Glutamatergic neuron (in vitro differentiated cells): ENCODE data around the gene ARHGAP10. TPM values are rescaled to one million over a fixed set of nuclear protein-coding genes. Genes with fewer than 3 reads are reported as not detected.

Experiments
- DNase-seq: peaks from one replicate; pipeline ENCODE4 v3.0.0; 2022
- H3K27ac Mint-ChIP-seq: one replicate; pipeline ENCODE4 v1.8.0; 2020; ENCODE audit warnings: mild to moderate bottlenecking, mixed read lengths, inconsistent platforms; ENCODE audit not compliant: unreplicated experiment
- H3K27me3 Mint-ChIP-seq: one replicate; pipeline ENCODE4 v1.8.0; 2020; ENCODE audit warnings: mild to moderate bottlenecking, moderate library complexity, mixed read lengths, inconsistent platforms; ENCODE audit not compliant: unreplicated experiment
- H3K36me3 Mint-ChIP-seq: one replicate; pipeline ENCODE4 v1.8.0; 2020; ENCODE audit warnings: mild to moderate bottlenecking, mixed read lengths, inconsistent platforms; ENCODE audit not compliant: unreplicated experiment
- H3K4me1 Mint-ChIP-seq: one replicate; pipeline ENCODE4 v1.8.0; 2020; ENCODE audit warnings: mild to moderate bottlenecking, low read depth, mixed read lengths, inconsistent platforms; ENCODE audit not compliant: unreplicated experiment
- H3K4me3 Mint-ChIP-seq: one replicate; pipeline ENCODE4 v1.8.0; 2020; ENCODE audit warnings: mild to moderate bottlenecking, mixed read lengths, inconsistent platforms; ENCODE audit not compliant: unreplicated experiment
- H3K9me3 Mint-ChIP-seq: one replicate; pipeline ENCODE4 v1.8.0; 2020; ENCODE audit warnings: mild to moderate bottlenecking, moderate library complexity, mixed read lengths, inconsistent platforms; ENCODE audit not compliant: unreplicated experiment
- total RNA-seq: library from RNA; stranded (reverse); fragmentation: NEBNext Ultra II Directional; extraction: Animal tissue kit (Norgen Biotek cat#: 25700); gene quantifications from one replicate; pipeline ENCODE4 v1.2.1, GENCODE V29; 2021; ENCODE audit not compliant: unreplicated experiment
- TF ChIP-seq, protein P1 (sequence below): fragments of 200-600 bp; sonication (generic); IDR thresholded peaks from one replicate; pipeline ENCODE4 v1.5.0; 2021; ENCODE audit not compliant: partially characterized antibody, unreplicated experiment

Gene ARHGAP10
- total RNA-seq, 1 donor from 2014 or later: 19.7 TPM

DNA sequence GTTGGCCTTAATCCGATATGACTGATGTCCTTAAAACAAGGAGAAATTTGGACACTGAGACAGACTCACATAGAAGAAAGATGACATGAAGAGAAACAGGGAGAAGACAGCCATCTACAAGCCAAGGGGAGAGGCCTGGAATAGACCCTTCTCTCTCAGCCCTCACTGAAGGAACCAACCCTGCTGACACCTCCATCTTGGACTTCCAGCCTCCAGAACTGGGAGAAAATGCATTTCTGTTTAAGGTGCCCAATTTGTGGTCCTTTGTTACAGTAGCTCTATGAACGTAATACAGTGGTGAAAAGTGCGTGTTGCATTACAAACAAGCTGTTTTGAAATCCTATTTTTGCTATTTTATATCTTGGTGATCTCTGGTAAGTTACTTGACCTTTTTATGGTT lies 343.6 kb downstream of the ARHGAP10 start:
- TF ChIP-seq, protein P1, sequence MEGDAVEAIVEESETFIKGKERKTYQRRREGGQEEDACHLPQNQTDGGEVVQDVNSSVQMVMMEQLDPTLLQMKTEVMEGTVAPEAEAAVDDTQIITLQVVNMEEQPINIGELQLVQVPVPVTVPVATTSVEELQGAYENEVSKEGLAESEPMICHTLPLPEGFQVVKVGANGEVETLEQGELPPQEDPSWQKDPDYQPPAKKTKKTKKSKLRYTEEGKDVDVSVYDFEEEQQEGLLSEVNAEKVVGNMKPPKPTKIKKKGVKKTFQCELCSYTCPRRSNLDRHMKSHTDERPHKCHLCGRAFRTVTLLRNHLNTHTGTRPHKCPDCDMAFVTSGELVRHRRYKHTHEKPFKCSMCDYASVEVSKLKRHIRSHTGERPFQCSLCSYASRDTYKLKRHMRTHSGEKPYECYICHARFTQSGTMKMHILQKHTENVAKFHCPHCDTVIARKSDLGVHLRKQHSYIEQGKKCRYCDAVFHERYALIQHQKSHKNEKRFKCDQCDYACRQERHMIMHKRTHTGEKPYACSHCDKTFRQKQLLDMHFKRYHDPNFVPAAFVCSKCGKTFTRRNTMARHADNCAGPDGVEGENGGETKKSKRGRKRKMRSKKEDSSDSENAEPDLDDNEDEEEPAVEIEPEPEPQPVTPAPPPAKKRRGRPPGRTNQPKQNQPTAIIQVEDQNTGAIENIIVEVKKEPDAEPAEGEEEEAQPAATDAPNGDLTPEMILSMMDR: no peak
- H3K27me3 Mint-ChIP-seq: peaks cover 3% of the 10 kb centered on the region
- peaks cover 3% of the 10 kb centered on the region for H3K4me1 Mint-ChIP-seq
- no peak for DNase-seq
- peaks cover 23% of the 10 kb centered on the region for H3K36me3 Mint-ChIP-seq
- no peak overlapping the region for H3K4me3 Mint-ChIP-seq
- peaks cover 9% of the 10 kb centered on the region for H3K9me3 Mint-ChIP-seq
- H3K27ac Mint-ChIP-seq: no peak overlapping the region

DNA sequence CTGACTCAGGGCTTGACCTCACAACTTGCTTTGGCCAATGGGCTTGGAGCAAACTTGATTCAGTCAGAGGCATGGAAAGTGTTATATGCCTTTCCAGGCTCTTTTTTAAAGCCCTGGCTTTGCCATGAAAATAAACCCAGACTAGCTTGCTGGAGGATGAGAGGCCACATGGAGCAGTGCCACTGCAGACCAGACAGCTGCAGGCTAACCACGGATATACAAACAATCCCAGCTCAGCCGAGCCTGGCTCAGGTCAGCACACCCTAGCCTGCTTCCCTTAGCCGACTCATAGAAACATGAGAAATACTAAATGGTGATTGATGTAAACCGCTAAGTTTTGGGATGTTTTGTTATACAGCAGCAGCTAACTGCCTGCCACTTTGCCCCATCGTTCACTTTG lies 345.1 kb downstream of the ARHGAP10 start:
- TF ChIP-seq, protein P1: no peak
- Mint-ChIP-seq H3K9me3 (peaks cover 12% of the 10 kb centered on the region), H3K4me3 (no peak overlapping the region), H3K27ac (no peak overlapping the region), H3K27me3 (peaks cover 3% of the 10 kb centered on the region), H3K4me1 (no peaks in the 10 kb centered on the region), H3K36me3 (peaks cover 27% of the 10 kb centered on the region)
- DNase-seq: no peak

DNA sequence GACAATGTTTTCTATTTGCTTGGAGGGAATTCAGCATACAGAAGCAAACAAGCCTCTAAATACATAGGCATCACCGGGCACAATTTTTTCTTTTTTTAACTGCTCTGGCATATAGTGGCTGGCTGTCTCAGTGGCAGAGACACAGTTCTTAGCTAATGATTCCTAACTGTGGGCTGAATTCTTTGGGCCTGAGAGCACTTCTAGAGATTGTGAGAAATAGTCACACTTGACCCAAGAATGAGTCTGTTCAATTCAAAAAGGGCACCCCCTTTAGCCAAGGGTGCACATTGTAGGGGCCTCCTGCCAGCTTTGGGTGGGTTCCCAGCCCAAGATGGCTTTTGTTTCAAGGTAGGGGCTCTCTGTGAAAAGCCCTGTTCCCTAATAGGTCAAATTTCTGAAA lies 345.7 kb downstream of the ARHGAP10 start:
- H3K4me1 Mint-ChIP-seq: no peaks in the 10 kb centered on the region
- TF ChIP-seq, protein P1: no peak
- no peak overlapping the region for H3K4me3 Mint-ChIP-seq
- no peak overlapping the region for H3K27ac Mint-ChIP-seq
- peaks cover 3% of the 10 kb centered on the region for H3K27me3 Mint-ChIP-seq
- no peak for DNase-seq
- peaks cover 27% of the 10 kb centered on the region for H3K36me3 Mint-ChIP-seq
- H3K9me3 Mint-ChIP-seq: peaks cover 11% of the 10 kb centered on the region

DNA sequence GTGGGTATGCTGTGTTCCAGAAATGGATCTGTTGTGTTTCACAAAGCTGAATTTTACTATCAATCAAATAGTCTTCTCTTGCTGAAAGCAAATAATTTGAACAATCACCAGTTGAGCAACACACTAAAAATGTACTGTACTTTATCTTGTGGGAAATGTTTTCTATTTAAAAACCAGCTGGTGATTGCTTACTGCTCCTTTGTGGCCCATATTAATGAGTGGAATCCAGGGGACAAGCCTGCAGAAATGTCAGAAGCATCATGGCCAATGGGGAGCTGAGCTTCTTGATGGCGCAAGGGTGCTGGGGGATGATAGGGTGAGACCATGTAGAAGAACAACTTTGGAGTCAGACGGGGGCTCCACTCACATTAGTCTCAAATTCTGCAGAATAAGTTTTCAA lies 346.2 kb downstream of the ARHGAP10 start:
- H3K4me3 Mint-ChIP-seq: no peak overlapping the region
- TF ChIP-seq, protein P1: no peak
- peaks cover 27% of the 10 kb centered on the region for H3K36me3 Mint-ChIP-seq
- DNase-seq: no peak
- no peaks in the 10 kb centered on the region for H3K4me1 Mint-ChIP-seq
- H3K9me3 Mint-ChIP-seq: peaks cover 8% of the 10 kb centered on the region
- peaks cover 3% of the 10 kb centered on the region for H3K27me3 Mint-ChIP-seq
- no peak overlapping the region for H3K27ac Mint-ChIP-seq

DNA sequence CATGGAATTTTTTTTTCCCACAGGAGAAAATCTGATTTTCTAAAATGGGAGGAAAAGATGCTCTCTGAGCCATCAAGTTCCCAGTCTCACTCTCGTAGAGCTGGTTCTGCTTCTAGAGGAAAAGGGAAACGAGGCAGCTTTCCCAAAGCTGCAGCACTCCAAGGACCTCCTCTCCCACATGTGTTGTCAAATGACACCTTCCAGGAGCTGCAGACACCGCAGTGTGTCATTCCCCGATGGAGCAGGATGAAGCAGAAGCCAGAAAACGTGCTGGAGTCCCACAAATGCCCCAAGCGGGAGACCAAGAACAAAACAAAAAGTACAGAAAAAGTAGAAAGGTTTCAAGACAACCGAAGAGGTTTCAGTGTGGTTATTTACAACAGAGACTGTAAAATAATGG lies 348.1 kb downstream of the ARHGAP10 start:
- TF ChIP-seq, protein P1: no peak
- Mint-ChIP-seq H3K9me3 (peaks cover 10% of the 10 kb centered on the region), H3K27me3 (no peaks in the 10 kb centered on the region), H3K27ac (no peak overlapping the region), H3K4me1 (no peaks in the 10 kb centered on the region), H3K36me3 (peaks cover 25% of the 10 kb centered on the region), H3K4me3 (no peak overlapping the region)
- no peak for DNase-seq
